Activated CD4-positive, alpha-beta T cell treated with anti-CD3 and anti-CD28 coated beads for 36 hours (primary cell): Measurements from ENCODE around the gene VILL. TPM values are rescaled to one million over a fixed set of nuclear protein-coding genes. Genes with fewer than 3 reads are reported as not detected.
"Not testable (repeated sequence)": the region's sequence is repeated elsewhere in the genome, so short reads cannot be mapped to it uniquely, and the experiment has no call there.

Source experiments
- ATAC-seq: fragments of 200-7000 bp; cut with Tn5 transposase; one replicate; pipeline ENCODE4 v1.10.0; 2021; ENCODE audit warnings: mild to moderate bottlenecking, moderate library complexity
- CTCF ChIA-PET: fragments of 350-600 bp; sonication (Branson Sonifier 250); formaldehyde crosslinking; loops from one replicate; lab custom pipeline; 2021; ENCODE audit warnings: antibody characterized with exemption; lab: Charles Lee
- POLR2A ChIA-PET: fragments of 350-600 bp; sonication (Branson Sonifier 250); formaldehyde crosslinking; loops from one replicate; lab custom pipeline; 2021; ENCODE audit warnings: antibody characterized with exemption, inconsistent platforms; lab: Charles Lee
- DNase-seq: peaks from one replicate; pipeline ENCODE4 v3.0.0-alpha.2; 2020
- H3K27ac Mint-ChIP-seq: one replicate; pipeline ENCODE4 v1.8.0; 2021; ENCODE audit warnings: mixed read lengths
- H3K27me3 Mint-ChIP-seq: one replicate; pipeline ENCODE4 v1.8.0; 2021; ENCODE audit warnings: mixed read lengths
- H3K36me3 Mint-ChIP-seq: one replicate; pipeline ENCODE4 v1.8.0; 2021; ENCODE audit warnings: low read depth, mixed read lengths
- H3K4me1 Mint-ChIP-seq: one replicate; pipeline ENCODE4 v1.8.0; 2021; ENCODE audit warnings: mixed read lengths
- H3K4me3 Mint-ChIP-seq: one replicate; pipeline ENCODE4 v1.8.0; 2021; ENCODE audit warnings: mild to moderate bottlenecking, moderate library complexity, mixed read lengths
- H3K9me3 Mint-ChIP-seq: one replicate; pipeline ENCODE4 v1.8.0; 2021; ENCODE audit warnings: low read depth, mixed read lengths
- intact Hi-C, 2 experiments: fragments of 100-400 bp; cut with DNase I in 1 of 2; cut with micrococcal nuclease in 1 of 2; formaldehyde crosslinking; loops; one replicate each; pipeline versions ENCODE4 v1.14.2 to v1.15.1; 2022 to 2024; cut with DNase I, micrococcal nuclease
- total RNA-seq, 2 experiments: library from RNA; stranded (reverse); gene quantifications; one replicate each; pipeline ENCODE4 v1.2.3, GENCODE V29; 2021

The VILL gene
- total RNA-seq, 2 experiments from 2014 or later = 9.2 to 12.1 TPM

DNA sequence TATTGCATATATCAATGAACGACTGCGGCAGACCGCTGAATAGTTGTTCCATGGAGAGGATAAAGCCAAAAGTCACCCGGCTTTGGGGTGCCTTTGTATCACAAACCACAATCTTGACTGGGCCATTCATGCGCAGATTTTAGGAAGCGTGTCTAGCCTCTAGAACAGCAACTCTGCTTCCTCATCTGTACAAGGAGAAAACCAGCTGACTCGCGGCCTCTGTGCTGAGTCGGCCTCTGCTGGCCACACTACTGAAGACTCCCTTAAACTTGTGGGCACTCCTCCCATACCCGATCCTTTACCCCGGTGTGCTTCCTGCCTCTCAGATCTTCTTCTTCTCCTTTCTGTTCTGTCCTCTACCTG is 49.3 kb downstream of the VILL start:
- Mint-ChIP-seq H3K9me3 (peaks cover 7% of the 10 kb centered on the region), H3K27me3 (peaks cover 2% of the 10 kb centered on the region), H3K36me3 (peaks cover 8% of the 10 kb centered on the region), H3K4me3 (peak overlapping the region; percentile 29), H3K27ac (peak overlapping the region; percentile 69), H3K4me1 (peaks cover 27% of the 10 kb centered on the region)
- ChIA-PET POLR2A (no interaction called here), CTCF (interaction anchor here (0.6 to 1.6 kb wide), 2 partner anchors 43 to 54 kb away, joined by 3 to 7 read pairs; no protein-coding TSS in a partner anchor)
- ATAC-seq (peak; percentile 33), DNase-seq (peak; percentile 64)
- intact Hi-C loops = loop anchor here (1.0 to 10.0 kb wide), 3 partner anchors 97 to 609 kb away; partner anchors contain the start of genes ACAA1 (in 2 of the 2), OXSR1 (in 1 of the 2) and SCN5A (in 1 of the 2)

DNA sequence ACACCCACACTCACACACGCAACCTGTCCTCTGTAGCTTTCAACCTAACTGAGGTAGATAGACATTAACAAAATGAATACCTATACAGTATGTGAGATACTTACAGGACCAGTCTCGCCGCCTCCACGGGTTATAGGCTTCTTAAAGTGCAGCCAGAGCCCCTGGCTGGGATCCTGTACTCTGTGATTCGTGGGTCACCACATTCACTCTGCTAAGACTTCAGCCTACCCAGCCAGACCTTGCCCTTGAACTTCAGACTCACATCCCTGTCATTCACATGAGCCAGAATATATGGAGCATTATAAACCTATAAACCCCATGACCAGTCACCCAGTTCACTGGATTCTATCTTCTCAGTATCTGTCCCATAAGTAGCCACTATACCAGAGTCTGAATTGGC is 49.8 kb downstream of the VILL start:
- ATAC-seq = no peak
- Mint-ChIP-seq H3K27me3 (peaks cover 2% of the 10 kb centered on the region), H3K36me3 (peaks cover 8% of the 10 kb centered on the region), H3K9me3 (peaks cover 7% of the 10 kb centered on the region), H3K4me1 (peaks cover 27% of the 10 kb centered on the region), H3K27ac (no peak overlapping the region), H3K4me3 (peak overlapping the region; percentile 29)
- intact Hi-C loops = no loop called here
- POLR2A ChIA-PET = no interaction called here
- no peak for DNase-seq
- CTCF ChIA-PET = interaction anchor here (0.6 to 1.6 kb wide), 2 partner anchors 44 to 54 kb away, joined by 3 to 7 read pairs; no protein-coding TSS in a partner anchor

DNA sequence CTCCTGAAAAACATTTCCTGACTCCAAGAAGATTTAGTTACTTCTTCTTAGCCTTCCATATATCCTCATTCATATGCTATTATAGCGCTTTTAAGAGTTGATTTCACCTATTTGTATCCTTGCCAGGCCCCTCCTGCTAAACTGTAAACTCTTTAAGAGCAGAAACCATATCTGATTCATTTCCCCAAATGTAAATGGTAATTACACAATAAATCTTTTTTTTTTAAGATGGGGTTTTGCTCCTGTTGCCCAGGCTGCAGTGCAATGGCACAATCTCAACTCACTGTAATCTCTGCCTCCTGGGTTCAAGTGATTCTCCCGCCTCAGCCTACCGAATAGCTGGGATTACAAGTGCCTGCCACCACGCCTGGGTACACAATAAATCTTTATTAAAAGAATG is 52.9 kb downstream of the VILL start:
- H3K36me3 Mint-ChIP-seq = peaks cover under 1% of the 10 kb centered on the region
- POLR2A ChIA-PET = no interaction called here
- DNase-seq (no peak), ATAC-seq (no peak)
- peaks cover 2% of the 10 kb centered on the region for H3K27me3 Mint-ChIP-seq
- H3K27ac Mint-ChIP-seq = no peak overlapping the region
- H3K4me3 Mint-ChIP-seq = no peak overlapping the region
- intact Hi-C loops = no loop called here
- H3K4me1 Mint-ChIP-seq = peaks cover 19% of the 10 kb centered on the region
- CTCF ChIA-PET = no interaction called here
- H3K9me3 Mint-ChIP-seq = no peaks in the 10 kb centered on the region

DNA sequence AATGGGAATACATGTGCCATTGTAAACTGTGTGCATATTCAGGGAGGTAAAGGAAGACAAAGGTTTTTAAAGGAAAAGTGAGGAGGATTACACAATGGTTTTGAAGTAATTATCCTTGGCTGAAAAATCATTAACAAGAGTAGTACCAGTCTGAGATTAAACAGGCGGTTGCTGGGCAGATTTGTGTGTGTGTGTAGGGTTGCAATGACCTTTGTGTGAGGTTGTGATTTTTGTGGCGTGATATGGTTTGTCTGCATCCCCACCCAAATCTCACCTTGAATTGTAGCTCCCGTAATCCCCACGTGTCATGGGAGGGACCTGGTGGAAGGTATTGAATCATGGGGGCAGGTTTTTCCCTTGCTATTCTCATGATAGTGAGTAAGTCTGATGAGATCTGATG is 55.4 kb downstream of the VILL start:
- H3K36me3 Mint-ChIP-seq = no peaks in the 10 kb centered on the region
- ChIA-PET CTCF (no interaction called here), POLR2A (no interaction called here)
- no peak overlapping the region for H3K27ac Mint-ChIP-seq
- ATAC-seq = no peak
- H3K9me3 Mint-ChIP-seq = no peaks in the 10 kb centered on the region
- intact Hi-C loops = no loop called here
- no peaks in the 10 kb centered on the region for H3K27me3 Mint-ChIP-seq
- H3K4me1 Mint-ChIP-seq = no peaks in the 10 kb centered on the region
- DNase-seq = no peak
- no peak overlapping the region for H3K4me3 Mint-ChIP-seq

DNA sequence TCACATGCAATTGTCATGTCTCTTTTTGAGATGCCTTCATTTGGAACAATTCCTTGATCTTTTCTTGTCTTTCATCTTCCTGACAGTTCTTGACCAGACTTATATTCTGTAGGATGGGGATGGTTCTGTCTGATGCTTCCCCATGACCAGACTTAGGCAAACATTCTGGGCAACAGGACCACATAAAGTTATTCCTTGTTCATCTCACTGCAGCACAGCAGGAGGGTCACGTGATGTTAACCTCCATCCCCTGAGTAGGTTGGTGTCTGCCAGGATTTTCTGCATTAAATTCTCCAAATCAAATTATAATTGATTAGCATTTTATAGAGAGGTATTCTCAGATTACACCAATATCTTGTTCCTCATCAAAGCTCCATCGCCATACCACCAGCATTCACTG is 56.2 kb downstream of the VILL start:
- POLR2A ChIA-PET = no interaction called here
- Mint-ChIP-seq H3K4me3 (no peak overlapping the region), H3K9me3 (no peaks in the 10 kb centered on the region), H3K27ac (no peak overlapping the region), H3K4me1 (no peaks in the 10 kb centered on the region), H3K36me3 (no peaks in the 10 kb centered on the region), H3K27me3 (no peaks in the 10 kb centered on the region)
- ATAC-seq = no peak
- intact Hi-C loops = no loop called here
- CTCF ChIA-PET = no interaction called here
- DNase-seq = no peak

DNA sequence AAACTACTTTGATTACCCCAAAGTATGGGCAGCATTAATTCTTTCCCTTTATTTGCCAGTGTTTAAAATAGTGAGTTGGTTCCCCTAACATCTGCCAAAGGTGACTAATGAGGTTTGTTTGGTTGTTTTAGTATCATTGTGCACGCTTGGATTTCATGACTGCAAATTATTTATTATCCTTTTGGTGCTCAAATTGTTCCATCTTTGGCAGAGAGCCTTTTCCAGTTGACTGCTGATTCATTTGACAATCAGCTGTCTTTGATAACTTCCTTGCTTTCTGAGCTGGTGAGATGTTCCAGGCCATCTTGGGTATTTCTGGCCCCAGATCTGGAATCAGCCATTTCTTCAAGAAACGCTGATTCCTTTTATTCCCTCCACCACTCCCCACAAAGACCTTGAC is 57.3 kb downstream of the VILL start:
- ChIA-PET CTCF (no interaction called here), POLR2A (no interaction called here)
- Mint-ChIP-seq H3K36me3 (no peaks in the 10 kb centered on the region), H3K4me3 (no peak overlapping the region), H3K9me3 (no peaks in the 10 kb centered on the region), H3K4me1 (no peaks in the 10 kb centered on the region), H3K27me3 (no peaks in the 10 kb centered on the region), H3K27ac (no peak overlapping the region)
- DNase-seq (no peak), ATAC-seq (no peak)
- intact Hi-C loops = no loop called here

DNA sequence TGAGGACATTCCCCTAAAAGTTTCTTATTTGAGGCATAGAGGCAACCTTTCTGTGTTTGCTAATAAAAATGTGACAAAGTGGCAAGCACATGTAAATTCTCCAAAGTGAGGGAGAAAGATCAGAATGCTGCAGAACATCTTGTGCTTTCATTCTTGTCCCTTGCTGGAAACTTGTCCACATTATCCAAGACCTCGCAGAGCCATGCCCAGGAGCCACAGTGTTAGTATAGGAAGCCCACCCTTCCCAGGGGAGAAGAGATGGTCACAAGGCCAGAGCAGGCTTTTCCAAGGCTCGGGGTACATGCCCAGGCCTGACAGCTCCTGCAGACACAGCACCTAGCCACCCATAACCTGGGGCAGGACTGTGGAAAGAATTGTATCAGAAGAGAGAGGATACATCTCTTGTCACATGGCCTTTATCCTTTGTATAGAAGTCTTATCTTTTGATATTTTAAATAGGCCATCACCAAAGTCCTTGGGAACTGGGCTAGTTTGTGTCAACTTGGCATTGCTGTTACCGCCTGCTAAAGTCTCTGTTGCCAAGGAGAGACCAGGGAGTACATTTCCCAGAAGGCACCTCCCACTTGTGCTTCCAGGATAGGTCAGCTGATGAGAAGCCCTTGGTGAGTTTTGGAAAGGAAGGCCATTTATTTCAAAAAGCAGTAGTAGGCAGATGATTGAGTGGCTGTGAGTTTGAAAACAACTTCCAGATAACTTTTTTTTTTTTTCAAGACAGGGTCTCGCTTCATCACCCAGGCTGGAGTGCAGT is 59.0 kb downstream of the VILL start:
- Mint-ChIP-seq H3K27me3 (no peaks in the 10 kb centered on the region), H3K9me3 (no peaks in the 10 kb centered on the region), H3K4me3 (no peak overlapping the region), H3K27ac (no peak overlapping the region), H3K36me3 (no peaks in the 10 kb centered on the region), H3K4me1 (no peaks in the 10 kb centered on the region)
- intact Hi-C loops = no loop called here
- DNase-seq = no peak
- ChIA-PET CTCF (no interaction called here), POLR2A (no interaction called here)
- ATAC-seq = no peak

DNA sequence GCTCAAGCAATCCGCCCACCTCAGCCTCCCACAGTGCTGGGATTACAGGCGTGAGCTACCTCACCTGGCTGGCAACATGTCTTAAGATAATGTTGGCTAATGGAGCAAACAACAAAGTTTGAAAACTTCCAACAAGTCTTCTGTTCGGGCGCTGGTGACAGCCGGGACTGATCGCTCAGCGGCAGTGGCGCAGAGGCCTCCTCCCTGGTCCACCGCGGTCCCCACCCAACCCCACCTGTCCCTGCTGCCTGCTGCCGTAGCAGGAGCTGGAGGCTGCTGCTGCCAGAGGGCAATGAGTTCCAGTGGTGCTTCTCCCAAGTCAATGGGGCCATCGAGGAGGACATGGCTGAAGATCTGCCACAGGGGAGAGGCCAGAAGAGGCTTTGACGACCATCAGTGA is 60.5 kb downstream of the VILL start:
- ChIA-PET CTCF (no interaction called here), POLR2A (no interaction called here)
- Mint-ChIP-seq H3K4me3 (no peak overlapping the region), H3K4me1 (peaks cover 6% of the 10 kb centered on the region), H3K27me3 (no peaks in the 10 kb centered on the region), H3K9me3 (no peaks in the 10 kb centered on the region), H3K27ac (no peak overlapping the region), H3K36me3 (no peaks in the 10 kb centered on the region)
- ATAC-seq (no peak), DNase-seq (no peak)
- intact Hi-C loops = no loop called here

DNA sequence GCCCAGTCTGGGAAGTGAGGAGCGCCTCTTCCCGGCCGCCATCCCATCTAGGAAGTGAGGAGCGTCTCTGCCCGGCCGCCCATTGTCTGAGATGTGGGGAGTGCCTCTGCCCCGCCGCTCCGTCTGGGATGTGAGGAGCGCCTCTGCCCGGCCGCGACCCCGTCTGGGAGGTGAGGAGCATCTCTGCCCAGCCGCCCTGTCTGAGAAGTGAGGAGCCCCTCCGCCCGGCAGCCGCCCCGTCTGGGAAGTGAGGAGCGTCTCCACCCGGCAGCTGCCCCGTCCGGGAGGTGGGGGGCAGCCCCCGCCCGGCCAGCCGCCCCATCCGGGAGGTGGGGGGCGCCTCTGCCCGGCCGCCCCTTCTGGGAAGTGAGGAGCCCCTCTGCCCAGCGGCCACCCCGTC is 62.7 kb downstream of the VILL start:
- DNase-seq, ATAC-seq, H3K9me3 Mint-ChIP-seq, intact Hi-C loops, H3K4me1 Mint-ChIP-seq, H3K36me3 Mint-ChIP-seq, POLR2A ChIA-PET, CTCF ChIA-PET, H3K4me3 Mint-ChIP-seq, H3K27ac Mint-ChIP-seq, H3K27me3 Mint-ChIP-seq: not testable (repeated sequence)

DNA sequence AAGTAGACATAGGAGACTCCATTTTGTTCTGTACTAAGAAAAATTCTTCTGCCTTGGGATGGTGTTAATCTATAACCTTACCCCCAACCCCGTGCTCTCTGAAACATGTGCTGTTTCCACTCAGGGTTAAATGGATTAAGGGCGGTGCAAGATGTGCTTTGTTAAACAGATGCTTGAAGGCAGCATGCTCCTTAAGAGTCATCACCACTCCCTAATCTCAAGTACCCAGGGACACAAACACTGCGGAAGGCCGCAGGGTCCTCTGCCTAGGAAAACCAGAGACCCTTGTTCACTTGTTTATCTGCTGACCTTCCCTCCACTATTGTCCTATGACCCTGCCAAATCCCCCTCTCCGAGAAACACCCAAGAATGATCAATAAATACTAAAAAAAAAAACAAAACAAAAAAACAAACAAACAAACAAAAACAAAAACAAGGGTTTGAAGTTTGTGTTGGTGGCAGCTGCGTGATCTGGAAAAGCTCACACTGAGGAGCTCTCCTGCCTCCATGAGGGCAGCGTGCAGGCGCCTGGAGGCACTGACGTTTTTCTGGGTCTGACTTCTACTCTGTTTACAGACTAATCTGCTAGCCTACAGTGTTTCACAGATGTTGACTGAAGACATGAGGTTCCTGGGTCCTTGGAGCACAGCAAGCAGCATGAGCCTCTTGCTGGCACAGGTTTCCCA is 63.4 kb downstream of the VILL start:
- POLR2A ChIA-PET, H3K9me3 Mint-ChIP-seq, intact Hi-C loops, DNase-seq, H3K4me1 Mint-ChIP-seq, H3K4me3 Mint-ChIP-seq, H3K27ac Mint-ChIP-seq, H3K27me3 Mint-ChIP-seq, H3K36me3 Mint-ChIP-seq, ATAC-seq: not testable (repeated sequence)
- CTCF ChIA-PET = interaction anchor here (1.1 kb wide), 1 partner anchor 9 kb away, joined by 3 read pairs; no protein-coding TSS in a partner anchor

DNA sequence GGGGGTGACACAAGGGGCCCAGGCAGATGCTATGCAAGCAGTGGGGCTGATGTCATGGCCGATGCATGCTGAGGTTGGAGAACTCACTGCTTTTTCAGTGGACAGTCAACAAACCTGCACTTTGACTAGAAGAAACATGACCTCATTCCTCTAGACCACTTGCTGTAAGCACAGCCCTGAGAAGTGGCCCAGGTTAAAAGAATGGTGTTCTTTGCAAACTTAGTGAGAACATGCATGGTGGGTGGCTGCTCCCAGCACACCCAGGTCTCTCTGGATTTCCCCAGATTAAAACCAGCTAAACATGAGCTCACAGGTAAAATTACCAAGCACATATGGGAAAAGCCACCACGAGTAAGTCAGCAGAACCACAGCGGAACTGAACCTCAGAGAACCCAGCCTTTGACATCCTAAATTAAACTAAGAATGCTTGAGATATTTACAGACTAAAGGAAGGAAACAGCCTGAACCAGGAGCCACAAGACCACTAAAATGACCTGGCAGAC is 64.0 kb downstream of the VILL start:
- peaks cover 6% of the 10 kb centered on the region for H3K4me1 Mint-ChIP-seq
- ChIA-PET POLR2A (no interaction called here), CTCF (interaction anchor here (1.1 kb wide), 1 partner anchor 9 kb away, joined by 3 read pairs; no protein-coding TSS in a partner anchor)
- peak; percentile 16 for DNase-seq
- ATAC-seq = peak; percentile 76
- no peak overlapping the region for H3K27ac Mint-ChIP-seq
- H3K4me3 Mint-ChIP-seq = no peak overlapping the region
- H3K36me3 Mint-ChIP-seq = no peaks in the 10 kb centered on the region
- H3K27me3 Mint-ChIP-seq = no peaks in the 10 kb centered on the region
- intact Hi-C loops = no loop called here
- H3K9me3 Mint-ChIP-seq = no peaks in the 10 kb centered on the region
